Activated gamma-delta T cell (primary cell): Measurements from ENCODE around the gene GLIS1.

Source experiments
- DNase-seq: peaks from one replicate; lab custom pipeline; 2025; lab: John Stamatoyannopoulos, UW

GLIS1 gene

DNA sequence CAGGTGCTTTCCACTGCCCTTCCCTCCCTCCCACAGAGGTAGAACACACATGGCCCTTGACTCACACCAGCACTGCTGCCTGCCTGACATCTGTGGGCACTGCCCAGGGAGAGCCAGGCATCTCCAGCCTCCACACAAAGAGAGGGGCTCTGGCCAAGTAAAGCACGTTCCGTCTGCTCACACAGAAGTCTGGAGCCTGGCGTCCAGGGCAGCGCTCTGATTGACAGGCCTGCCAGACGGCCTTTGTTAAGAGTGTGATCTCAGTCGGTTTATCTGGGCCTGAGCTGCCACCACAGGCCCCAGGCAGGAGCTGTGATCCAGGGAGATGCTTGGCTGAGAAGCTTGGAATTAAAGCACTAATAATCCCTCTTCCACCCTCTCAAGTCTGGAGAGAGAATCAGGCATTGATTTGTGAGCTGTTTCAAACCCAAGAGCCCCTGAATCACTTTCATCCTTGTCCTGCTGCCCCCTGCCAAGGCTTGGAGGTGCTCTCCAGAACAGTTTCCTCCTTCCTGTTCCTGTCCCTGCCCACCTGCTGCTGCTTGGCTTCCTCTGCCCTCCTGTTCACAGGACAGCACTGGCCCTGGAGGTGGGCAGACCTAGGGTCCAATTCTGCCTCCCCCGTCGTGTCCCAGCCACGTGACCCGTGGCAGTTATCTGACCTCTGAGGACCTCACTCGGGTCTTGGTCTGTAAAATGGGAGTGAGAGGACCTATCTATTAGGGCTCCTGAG lies 276.0 kb downstream of the GLIS1 start:
- no peak for DNase-seq

DNA sequence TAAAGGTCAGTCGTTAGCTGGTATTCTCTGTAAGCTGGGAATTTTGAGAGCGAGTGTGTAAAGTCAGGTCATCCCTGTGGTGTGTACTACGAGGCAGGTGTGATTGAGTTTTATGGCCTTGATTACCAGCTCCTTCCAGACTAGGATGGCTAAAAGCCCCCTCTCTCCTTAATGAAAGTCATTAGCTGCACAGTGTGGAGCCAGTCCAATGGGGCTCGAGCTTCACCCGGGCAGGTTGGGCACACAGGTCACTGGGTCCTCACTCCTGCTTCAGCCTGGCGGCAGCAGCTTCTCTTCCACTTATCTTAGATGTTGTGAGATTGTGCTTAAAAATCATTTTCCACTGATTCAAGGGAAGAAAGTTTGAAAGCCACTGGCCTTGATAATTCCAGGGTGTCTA lies 276.8 kb downstream of the GLIS1 start:
- no peak for DNase-seq

DNA sequence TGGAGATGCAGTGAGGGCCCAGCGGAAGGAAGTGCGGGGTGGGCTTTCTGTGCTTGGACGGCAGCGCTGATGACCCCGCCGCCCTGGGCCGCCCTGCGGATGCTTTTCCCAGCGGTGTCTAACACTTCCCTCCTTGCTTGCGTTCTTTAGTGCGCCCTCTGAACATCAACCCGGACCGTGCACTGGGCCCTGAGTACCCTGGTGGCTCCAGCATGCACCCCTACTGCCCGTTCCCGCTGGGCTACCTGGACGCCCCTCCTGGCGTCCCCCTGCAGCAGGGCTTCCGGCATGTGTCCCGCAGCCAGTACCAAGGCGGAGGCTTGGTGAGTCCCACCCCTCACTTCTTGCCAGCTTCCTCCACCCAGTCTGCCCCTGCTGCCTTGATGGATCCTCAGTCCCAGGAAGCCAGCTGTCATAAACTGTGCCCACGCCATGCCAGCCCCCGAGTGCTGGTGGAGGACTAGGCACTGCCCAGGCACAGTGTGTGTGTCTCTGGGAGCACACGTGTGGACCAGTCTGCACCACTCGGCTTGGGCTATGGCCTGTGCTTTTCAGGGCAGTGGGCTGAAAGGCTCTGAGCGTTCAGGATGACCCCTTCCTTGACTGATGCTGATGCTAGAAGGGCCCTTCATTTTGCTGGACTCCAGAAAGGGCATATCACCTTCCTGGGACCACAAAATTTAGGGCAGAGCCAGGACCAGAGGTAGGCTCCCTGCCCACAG lies 277.5 kb downstream of the GLIS1 start:
- no peak for DNase-seq

DNA sequence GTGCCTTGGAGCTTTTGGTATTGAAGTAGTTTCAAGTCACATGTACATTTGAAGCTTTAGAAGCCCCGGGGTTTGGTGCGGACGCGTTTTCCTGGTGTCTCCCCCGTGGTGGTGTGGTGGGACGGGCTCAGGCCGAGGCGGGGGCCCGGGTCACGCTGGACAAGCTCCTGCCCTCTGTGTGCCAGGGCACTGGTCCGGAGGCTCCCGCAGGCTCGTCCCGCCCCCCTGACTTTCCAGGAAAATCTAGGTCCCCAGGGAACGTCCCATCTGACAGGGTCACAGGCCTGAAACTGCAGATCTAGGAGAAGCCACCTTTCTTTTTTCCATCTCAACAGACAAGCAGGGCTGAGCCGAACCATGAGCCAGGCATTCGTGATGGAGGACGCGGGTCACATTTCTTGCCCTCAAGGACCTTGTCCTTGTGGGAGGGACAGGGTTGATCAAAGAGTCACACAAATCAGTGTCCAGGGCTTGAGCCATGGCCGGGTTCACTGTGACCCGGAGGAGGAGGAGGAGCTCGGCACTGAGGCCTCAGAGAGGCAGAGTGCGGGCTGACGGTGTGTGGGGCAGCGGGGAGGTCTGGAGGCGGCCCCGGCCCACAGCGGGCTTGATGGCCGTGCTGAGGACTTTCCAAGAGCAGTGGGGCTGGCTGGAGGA lies 278.2 kb downstream of the GLIS1 start:
- no peak for DNase-seq

DNA sequence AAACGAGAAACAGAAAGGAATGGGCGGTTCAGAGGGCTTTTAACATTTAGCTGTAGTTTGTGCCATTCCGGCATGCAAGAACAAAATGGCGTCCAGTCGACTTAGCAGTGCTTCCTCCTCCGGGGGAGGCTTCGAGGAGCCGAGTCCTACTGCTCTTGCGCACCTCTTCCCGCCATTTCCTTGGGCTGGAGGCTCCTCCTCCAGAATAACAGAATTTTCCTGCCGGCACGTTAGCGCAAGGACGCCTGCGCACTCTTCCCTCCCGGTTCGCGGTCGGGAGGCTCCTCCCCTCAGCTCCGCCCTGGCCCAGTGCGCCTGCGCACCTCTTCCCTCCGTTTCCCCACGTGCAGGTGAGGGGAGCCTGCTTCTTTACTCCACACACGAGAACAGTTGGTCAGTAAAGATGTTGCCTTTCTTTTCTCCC lies 278.7 kb downstream of the GLIS1 start:
- DNase-seq = no peak

DNA sequence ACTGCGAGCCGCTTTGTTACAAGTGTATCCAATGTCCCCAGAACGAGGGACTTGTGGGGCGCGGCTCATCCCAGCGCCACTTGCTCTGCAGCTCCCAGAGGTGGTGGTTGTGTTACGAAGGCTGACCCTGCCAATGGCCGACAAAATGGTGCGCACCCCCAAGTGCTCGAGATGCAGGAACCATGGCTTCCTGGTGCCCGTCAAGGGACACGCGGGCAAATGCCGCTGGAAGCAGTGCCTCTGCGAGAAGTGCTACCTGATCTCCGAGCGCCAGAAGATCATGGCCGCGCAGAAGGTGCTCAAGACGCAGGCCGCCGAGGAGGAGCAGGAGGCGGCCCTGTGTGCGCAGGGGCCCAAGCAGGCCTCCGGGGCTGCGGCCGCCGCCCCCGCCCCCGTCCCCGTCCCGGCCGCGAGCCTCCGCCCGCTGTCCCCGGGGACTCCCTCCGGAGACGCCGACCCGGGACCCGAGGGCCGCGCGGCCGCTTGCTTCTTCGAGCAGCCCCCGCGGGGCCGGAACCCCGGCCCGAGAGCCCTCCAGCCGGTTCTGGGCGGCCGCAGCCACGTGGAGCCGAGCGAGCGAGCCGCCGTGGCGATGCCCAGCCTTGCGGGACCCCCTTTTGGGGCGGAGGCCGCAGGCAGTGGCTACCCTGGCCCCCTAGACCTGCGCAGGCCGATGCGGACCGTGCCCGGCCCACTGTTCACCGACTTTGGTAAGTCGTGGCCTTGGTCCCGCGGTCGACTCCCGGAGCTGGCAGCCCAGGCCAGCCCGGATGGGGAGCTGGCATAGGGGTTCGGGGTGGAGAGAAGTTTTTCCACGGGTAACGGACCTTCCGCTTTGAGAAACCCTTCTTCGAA lies 279.4 kb downstream of the GLIS1 start, which contains the start of gene DMRTB1:
Gene DMRTB1 (plus strand): TSS at position 79 of the 855 bp plus-strand sequence. CDS start 55 bp downstream, at position 134.
- no peak for DNase-seq

DNA sequence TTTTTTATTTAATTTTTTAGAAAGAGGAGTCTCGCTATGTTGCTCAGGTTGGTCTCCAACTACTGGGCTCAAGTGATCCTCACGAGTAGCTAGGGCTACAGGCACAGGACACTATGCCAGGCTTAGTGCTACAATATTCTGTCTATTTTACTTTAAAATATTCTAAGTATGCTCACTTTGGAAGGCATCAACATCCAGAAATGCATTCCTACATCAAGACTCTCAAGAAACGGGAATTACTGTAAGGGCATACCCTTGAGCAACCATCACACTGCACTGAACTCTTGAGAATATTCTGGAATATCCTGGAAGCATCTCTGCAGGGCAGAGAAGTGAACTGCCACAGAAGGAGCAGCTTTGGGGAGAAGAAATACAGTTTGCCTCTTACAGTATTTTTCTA lies 280.3 kb downstream of the GLIS1 start:
- no peak for DNase-seq
